GM12878 (cell line): ENCODE measurements around the gene PCDHGC4.

Experiments
- BHLHE40 ChIP-seq, 2 experiments: fragments of 450-650 bp in 1 of 2; IDR thresholded peaks; 2 replicates each; pipeline ENCODE4 v1.6.1; 2011 to 2017; ENCODE audit warnings: low read depth in 2 of 2, borderline replicate concordance in 1 of 2, improper control_type of control experiment in 1 of 2, low read length in 1 of 2, mild to moderate bottlenecking in 1 of 2
- IKZF1 ChIP-seq: fragments of 450-650 bp; conservative IDR thresholded peaks from 2 replicates; pipeline ENCODE4 v1.6.1; 2017; ENCODE audit warnings: antibody characterized with exemption, mild to moderate bottlenecking

DNA sequence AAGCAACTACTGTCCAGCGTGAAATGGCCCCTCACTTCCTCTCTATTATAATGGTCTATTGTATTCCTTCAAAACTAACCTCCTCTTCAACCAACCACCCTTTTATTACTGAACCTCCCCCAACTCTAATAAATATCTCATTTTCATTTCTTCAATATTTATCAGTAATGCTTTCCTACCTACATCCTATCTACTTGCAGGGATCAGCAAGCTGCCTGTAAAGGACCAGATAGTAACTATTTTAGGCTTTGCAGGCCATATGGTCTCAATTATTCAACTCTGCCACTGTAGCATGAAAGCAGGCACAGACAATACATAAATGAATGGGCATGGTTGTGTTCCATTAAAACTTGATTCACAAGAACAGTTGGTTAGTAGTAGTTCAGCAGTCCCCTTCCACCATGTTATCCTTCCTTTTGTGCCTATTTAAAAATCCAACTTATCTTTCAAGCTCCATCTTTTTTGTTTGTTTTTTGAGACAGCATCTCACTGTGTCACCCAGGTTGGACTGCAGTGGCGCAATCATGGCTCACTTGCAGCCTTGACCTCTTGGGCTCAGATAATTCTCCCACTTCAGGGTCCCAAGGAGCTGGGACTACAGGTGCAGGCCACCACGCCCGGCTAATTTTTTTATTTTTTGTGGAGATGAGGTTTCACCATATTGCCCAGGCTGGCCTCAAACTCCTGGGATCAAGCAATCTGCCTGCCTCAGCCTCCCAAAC lies 49.8 kb downstream of the PCDHGC4 start:
- TF ChIP-seq BHLHE40 (IDR thresholded peaks at IDR 0.05; ENCODE audit: borderline replicate concordance in 1 of 2, low read depth in 2 of 2, low read length in 1 of 2) (no peak), IKZF1 (no peak)
